ENCODE results near the gene EXOC3.

Gene EXOC3

GRCh38 chr5:427415-428087, 15.4 kb upstream of the EXOC3 start:
- DNase-seq = no peak

- no peak for DNase-seq
These were observed 14.8 kb upstream of the EXOC3 start for GRCh38 chr5:428219-428618.

- DNase-seq = no peak
These were observed 14.1 kb upstream of the EXOC3 start for GRCh38 chr5:428754-429452.

- DNase-seq = no peak
These were observed 13.4 kb upstream of the EXOC3 start for GRCh38 chr5:429453-430188.

- no peak for DNase-seq
These were observed 12.6 kb upstream of the EXOC3 start for GRCh38 chr5:430214-430925.

GRCh38 chr5:431001-431710, 11.8 kb upstream of the EXOC3 start:
- DNase-seq = peak; percentile 64 to 70

- no peak for DNase-seq
These were observed 11.3 kb upstream of the EXOC3 start for GRCh38 chr5:431711-432050.

- no peak for DNase-seq
These were observed 10.6 kb upstream of the EXOC3 start for GRCh38 chr5:432201-432927.

GRCh38 chr5:432928-433791, 9.8 kb upstream of the EXOC3 start:
- DNase-seq = no peak

- DNase-seq = no peak
These were observed 9.1 kb upstream of the EXOC3 start for GRCh38 chr5:433836-434235.

GRCh38 chr5:434443-435146, 8.4 kb upstream of the EXOC3 start:
- DNase-seq = no peak

- no peak for DNase-seq
These were observed 7.7 kb upstream of the EXOC3 start for GRCh38 chr5:435156-435790.

- peak in 1 of 2 experiments; percentile 64 for DNase-seq
These were observed 6.9 kb upstream of the EXOC3 start for GRCh38 chr5:435961-436640.

- DNase-seq = no peak
These were observed 6.4 kb upstream of the EXOC3 start for GRCh38 chr5:436641-436975.

- DNase-seq = no peak
These were observed 5.7 kb upstream of the EXOC3 start for GRCh38 chr5:437281-437771.

GRCh38 chr5:438481-438981, 4.4 kb upstream of the EXOC3 start:
- no peak for DNase-seq

- DNase-seq = no peak
These were observed 3.8 kb upstream of the EXOC3 start for GRCh38 chr5:439181-439580.

- DNase-seq = no peak
These were observed 3.3 kb upstream of the EXOC3 start for GRCh38 chr5:439636-440035.

All from NCI-H1930 (cell line).